Osteocyte (in vitro differentiated cells): ENCODE measurements around the gene WDFY3. TPM values are rescaled to one million over a fixed set of nuclear protein-coding genes. Genes with fewer than 3 reads are reported as not detected.
A peak's percentile ranks its signal among the peaks of the same experiment; 100 is the strongest.
"Not testable (repeated sequence)": the region's sequence is repeated elsewhere in the genome, so short reads cannot be mapped to it uniquely, and the experiment has no call there.

ENCODE experiments used
- DNase-seq: peaks from one replicate; pipeline ENCODE4 v3.0.0; 2021; ENCODE audit warnings: mixed read lengths; ENCODE audit not compliant: unreplicated experiment; ENCODE audit errors: extremely low spot score
- H3K27ac Mint-ChIP-seq: one replicate; pipeline ENCODE4 v1.8.0; 2021; ENCODE audit warnings: mild to moderate bottlenecking, mixed read lengths; ENCODE audit not compliant: unreplicated experiment
- H3K27me3 Mint-ChIP-seq: one replicate; pipeline ENCODE4 v1.8.0; 2021; ENCODE audit warnings: mixed read lengths; ENCODE audit not compliant: unreplicated experiment
- H3K36me3 Mint-ChIP-seq: one replicate; pipeline ENCODE4 v1.8.0; 2021; ENCODE audit warnings: mixed read lengths; ENCODE audit not compliant: unreplicated experiment
- H3K4me1 Mint-ChIP-seq: one replicate; pipeline ENCODE4 v1.8.0; 2021; ENCODE audit warnings: mixed read lengths; ENCODE audit not compliant: unreplicated experiment
- H3K4me3 Mint-ChIP-seq: one replicate; pipeline ENCODE4 v1.8.0; 2021; ENCODE audit warnings: mild to moderate bottlenecking, moderate library complexity, mixed read lengths; ENCODE audit not compliant: unreplicated experiment
- H3K9me3 Mint-ChIP-seq: one replicate; pipeline ENCODE4 v1.8.0; 2021; ENCODE audit warnings: mixed read lengths; ENCODE audit not compliant: unreplicated experiment
- total RNA-seq: library from RNA; stranded (reverse); gene quantifications from 2 replicates; pipeline ENCODE4 v1.2.1, GENCODE V29; 2021
- TF ChIP-seq, protein P1 (sequence below): fragments of 200-600 bp; sonication (generic); IDR thresholded peaks from 2 replicates; pipeline ENCODE4 v1.5.0; 2021; ENCODE audit warnings: antibody characterized with exemption, mild to moderate bottlenecking, moderate library complexity

Gene WDFY3
- total RNA-seq, 1 donor from 2014 or later = 91.4 TPM

DNA sequence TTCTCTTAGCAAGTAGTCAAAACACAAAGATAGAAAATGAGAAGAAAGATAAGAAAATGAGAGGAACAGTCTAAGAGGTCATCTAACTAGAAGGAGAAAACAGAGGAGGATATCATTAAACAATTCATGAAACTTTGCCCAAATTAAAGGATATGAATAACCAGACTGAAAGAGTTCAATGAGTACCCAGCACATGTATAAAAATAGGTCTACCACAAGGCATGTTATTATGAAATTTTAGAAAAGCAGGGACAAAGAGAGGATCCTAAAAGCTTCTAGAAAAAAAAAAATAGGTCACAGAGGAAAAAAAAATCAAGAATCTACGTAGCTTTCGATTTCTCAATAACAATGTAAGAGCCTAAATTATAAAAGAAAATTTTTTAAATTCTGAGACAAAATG is 118.5 kb downstream of the WDFY3 start:
- Mint-ChIP-seq H3K27me3 (no peaks in the 10 kb centered on the region), H3K36me3 (peaks cover 41% of the 10 kb centered on the region)

GRCh38 chr4:84846985-84847384 is 119.5 kb downstream of the WDFY3 start:
- peaks cover 22% of the 10 kb centered on the region for H3K4me1 Mint-ChIP-seq
- no peak for DNase-seq
- H3K27me3 Mint-ChIP-seq = no peaks in the 10 kb centered on the region
- peaks cover 4% of the 10 kb centered on the region for H3K9me3 Mint-ChIP-seq
- no peak overlapping the region for H3K27ac Mint-ChIP-seq
- TF ChIP-seq, protein P1, sequence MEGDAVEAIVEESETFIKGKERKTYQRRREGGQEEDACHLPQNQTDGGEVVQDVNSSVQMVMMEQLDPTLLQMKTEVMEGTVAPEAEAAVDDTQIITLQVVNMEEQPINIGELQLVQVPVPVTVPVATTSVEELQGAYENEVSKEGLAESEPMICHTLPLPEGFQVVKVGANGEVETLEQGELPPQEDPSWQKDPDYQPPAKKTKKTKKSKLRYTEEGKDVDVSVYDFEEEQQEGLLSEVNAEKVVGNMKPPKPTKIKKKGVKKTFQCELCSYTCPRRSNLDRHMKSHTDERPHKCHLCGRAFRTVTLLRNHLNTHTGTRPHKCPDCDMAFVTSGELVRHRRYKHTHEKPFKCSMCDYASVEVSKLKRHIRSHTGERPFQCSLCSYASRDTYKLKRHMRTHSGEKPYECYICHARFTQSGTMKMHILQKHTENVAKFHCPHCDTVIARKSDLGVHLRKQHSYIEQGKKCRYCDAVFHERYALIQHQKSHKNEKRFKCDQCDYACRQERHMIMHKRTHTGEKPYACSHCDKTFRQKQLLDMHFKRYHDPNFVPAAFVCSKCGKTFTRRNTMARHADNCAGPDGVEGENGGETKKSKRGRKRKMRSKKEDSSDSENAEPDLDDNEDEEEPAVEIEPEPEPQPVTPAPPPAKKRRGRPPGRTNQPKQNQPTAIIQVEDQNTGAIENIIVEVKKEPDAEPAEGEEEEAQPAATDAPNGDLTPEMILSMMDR = no peak
- H3K4me3 Mint-ChIP-seq = no peak overlapping the region
- H3K36me3 Mint-ChIP-seq = peaks cover 39% of the 10 kb centered on the region

More for the DNA sequence above, 118.5 kb downstream of the WDFY3 start:
- Mint-ChIP-seq H3K4me1 (peaks cover 28% of the 10 kb centered on the region), H3K4me3 (no peak overlapping the region), H3K27ac (no peak overlapping the region), H3K9me3 (peaks cover 4% of the 10 kb centered on the region)
- TF ChIP-seq, protein P1 = no peak
- DNase-seq = no peak

DNA sequence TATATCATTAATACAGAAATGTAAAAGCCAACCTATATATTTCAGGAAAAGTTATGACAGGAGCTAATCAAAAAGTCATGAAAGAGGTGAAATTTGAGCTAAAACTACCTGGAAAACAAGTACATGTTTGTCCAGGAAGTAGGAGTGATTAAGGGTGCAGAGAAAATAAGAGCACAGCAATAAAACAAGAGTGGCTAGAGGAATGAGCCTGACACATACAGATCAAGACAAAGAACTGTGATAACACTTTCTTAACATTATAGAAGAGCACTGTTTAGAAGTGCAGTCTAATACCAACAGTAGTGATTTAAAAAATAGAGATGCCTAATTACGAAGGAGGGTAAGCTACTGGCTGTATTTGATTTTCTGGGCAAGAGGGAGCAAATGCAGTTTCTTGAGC is 125.1 kb downstream of the WDFY3 start:
- TF ChIP-seq, protein P1 = no peak
- Mint-ChIP-seq H3K4me3 (no peak overlapping the region), H3K27me3 (no peaks in the 10 kb centered on the region), H3K9me3 (no peaks in the 10 kb centered on the region), H3K4me1 (peaks cover 2% of the 10 kb centered on the region), H3K27ac (no peak overlapping the region), H3K36me3 (peaks cover 25% of the 10 kb centered on the region)
- no peak for DNase-seq

DNA sequence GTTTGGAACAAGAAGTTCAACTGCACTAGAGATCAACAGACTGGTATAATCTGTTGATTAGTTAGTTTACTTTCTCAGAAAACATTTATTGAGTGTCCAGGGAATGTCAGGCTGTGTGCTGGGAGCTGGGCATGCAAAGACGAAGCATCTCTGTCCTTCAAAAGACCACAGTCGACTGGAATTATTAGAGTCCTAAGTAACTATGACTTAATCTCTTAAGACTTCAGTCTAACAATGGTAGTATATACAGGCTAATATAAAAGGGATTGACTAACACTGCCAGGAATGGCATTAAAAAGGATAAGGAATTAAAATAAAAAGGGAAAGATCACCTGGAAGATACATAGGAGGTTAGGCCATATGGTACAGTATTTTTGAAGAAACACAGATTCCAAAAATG is 128.7 kb downstream of the WDFY3 start:
- Mint-ChIP-seq H3K27ac (peak overlapping the region; percentile 16), H3K4me1 (peaks cover 2% of the 10 kb centered on the region)

DNA sequence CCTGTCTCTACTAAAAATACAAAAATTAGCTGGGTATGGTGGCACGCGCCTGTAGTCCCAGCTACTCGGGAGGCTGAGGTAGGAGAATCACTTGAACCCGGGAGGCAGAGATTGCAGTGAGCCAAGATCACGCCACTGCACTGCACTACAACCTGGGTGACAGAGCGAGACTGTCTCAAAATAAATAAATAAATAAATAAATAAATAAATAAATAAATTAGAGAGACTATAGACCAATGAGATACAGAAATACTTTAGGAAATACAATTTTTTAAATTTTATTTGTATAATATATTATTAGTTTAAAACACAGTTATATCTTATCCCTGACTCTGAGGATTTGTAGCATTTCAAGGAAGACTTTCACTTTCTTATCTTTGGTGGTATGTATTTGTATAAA is 136.9 kb downstream of the WDFY3 start:
- not testable (repeated sequence) for H3K9me3 Mint-ChIP-seq, H3K27ac Mint-ChIP-seq, DNase-seq, H3K4me3 Mint-ChIP-seq, H3K27me3 Mint-ChIP-seq, H3K4me1 Mint-ChIP-seq
- H3K36me3 Mint-ChIP-seq = peaks cover 18% of the 10 kb centered on the region

More for the DNA sequence above, 128.7 kb downstream of the WDFY3 start:
- Mint-ChIP-seq H3K36me3 (peaks cover 23% of the 10 kb centered on the region), H3K4me3 (no peak overlapping the region), H3K27me3 (no peaks in the 10 kb centered on the region), H3K9me3 (no peaks in the 10 kb centered on the region)
- TF ChIP-seq, protein P1 = no peak
- no peak for DNase-seq

DNA sequence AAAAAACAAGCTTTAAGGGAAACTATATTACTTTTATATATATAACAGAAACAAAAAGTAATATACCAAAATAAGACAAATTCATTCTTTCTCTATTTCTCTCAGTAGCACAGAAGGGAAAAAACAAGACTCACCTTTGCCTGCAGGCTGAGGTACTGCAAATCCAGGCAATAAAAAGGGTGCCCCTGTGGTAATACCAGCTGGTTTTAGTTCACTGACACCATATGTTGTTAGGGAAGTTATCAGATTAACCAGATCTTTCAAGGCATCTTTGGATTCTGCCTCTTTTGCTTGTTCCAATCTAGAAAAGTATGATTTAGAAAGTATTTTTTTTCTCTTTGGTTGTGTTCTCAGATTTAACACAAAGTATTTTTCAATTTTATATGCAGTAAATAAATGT is 139.8 kb downstream of the WDFY3 start:
- no peaks in the 10 kb centered on the region for H3K9me3 Mint-ChIP-seq
- no peak overlapping the region for H3K27ac Mint-ChIP-seq
- TF ChIP-seq, protein P1 = no peak
- peaks cover 2% of the 10 kb centered on the region for H3K4me1 Mint-ChIP-seq
- H3K27me3 Mint-ChIP-seq = no peaks in the 10 kb centered on the region
- peaks cover 18% of the 10 kb centered on the region for H3K36me3 Mint-ChIP-seq
- H3K4me3 Mint-ChIP-seq = no peak overlapping the region
- no peak for DNase-seq
